BLaER1 (cell line): ENCODE results near the gene FAM13C.

Experiments used
- H3K27ac ChIP-seq: shearing (Covaris generic); formaldehyde crosslinking; 2 replicates; pipeline ENCODE4 v1.8.1; 2022
- H3K27me3 ChIP-seq: shearing (Covaris generic); formaldehyde crosslinking; 2 replicates; pipeline ENCODE4 v1.8.1; 2022
- H3K36me3 ChIP-seq: shearing (Covaris generic); formaldehyde crosslinking; 2 replicates; pipeline ENCODE4 v1.8.1; 2022
- H3K4me1 ChIP-seq: shearing (Covaris generic); formaldehyde crosslinking; 2 replicates; pipeline ENCODE4 v1.8.1; 2022
- H3K4me2 ChIP-seq: shearing (Covaris generic); formaldehyde crosslinking; 2 replicates; pipeline ENCODE4 v1.8.1; 2022
- H3K4me3 ChIP-seq: shearing (Covaris generic); formaldehyde crosslinking; 2 replicates; pipeline ENCODE4 v1.8.1; 2022
- H3K9ac ChIP-seq: shearing (Covaris generic); formaldehyde crosslinking; 2 replicates; pipeline ENCODE4 v1.8.1; 2022
- H3K9me3 ChIP-seq: shearing (Covaris generic); formaldehyde crosslinking; 2 replicates; pipeline ENCODE4 v1.8.1; 2022
- H4K20me1 ChIP-seq: shearing (Covaris generic); formaldehyde crosslinking; 2 replicates; pipeline ENCODE4 v1.8.1; 2022
- Cebpa-rat ChIP-seq: shearing (Covaris generic); IDR thresholded peaks from 2 replicates; pipeline ENCODE4 v1.8.1; 2022

The FAM13C gene

DNA sequence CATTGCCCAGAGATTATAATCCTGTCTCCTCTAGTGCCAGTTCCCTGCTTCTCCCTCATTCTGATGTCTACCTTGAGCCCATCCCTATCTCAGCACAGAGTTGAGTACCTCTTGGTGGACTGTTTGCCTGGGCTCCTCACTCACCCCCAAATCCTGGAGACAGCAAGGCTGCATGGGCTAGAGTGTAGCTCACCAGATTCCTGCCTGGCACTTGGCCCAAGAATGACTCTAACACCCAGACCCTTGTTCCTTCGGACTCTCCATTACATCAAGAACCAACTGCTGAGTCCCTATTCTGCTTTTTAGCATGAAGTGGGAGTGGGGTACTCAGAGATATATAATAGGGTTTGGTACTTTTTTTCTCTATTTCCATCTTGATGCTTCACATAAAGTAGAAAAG is 22.1 kb downstream of the FAM13C start:
- H3K27me3 ChIP-seq: no peaks in the 10 kb centered on the region
- no peak overlapping the region for H3K9ac ChIP-seq
- no peaks in the 10 kb centered on the region for H4K20me1 ChIP-seq
- no peak overlapping the region for H3K4me3 ChIP-seq
- no peaks in the 10 kb centered on the region for H3K36me3 ChIP-seq
- H3K4me2 ChIP-seq: no peak overlapping the region
- no peaks in the 10 kb centered on the region for H3K9me3 ChIP-seq
- no peak overlapping the region for H3K27ac ChIP-seq
- no peaks in the 10 kb centered on the region for H3K4me1 ChIP-seq
- no peak for TF ChIP-seq Cebpa-rat

DNA sequence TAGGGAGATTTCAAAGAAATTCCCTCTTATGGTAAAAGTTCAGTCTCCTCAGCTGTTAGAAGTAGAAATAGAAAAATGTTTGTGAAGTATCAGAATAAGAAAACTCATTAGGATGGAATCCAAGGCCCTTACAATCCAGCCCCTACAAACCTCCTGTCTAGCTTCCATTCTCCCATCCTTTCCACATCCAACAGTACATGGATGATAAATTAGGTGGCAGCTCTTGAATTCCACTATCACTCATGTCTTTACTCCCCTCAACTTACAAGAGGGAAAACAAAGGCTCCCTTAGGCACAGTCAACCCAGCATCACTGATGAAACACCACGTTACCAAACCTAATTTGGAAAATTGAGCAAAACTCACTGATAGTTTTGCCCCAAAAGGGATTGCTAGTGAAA is 23.0 kb downstream of the FAM13C start:
- Histone ChIP-seq H3K4me2 (no peak overlapping the region), H3K27ac (no peak overlapping the region), H4K20me1 (no peaks in the 10 kb centered on the region), H3K9ac (no peak overlapping the region), H3K36me3 (no peaks in the 10 kb centered on the region), H3K4me3 (no peak overlapping the region), H3K9me3 (no peaks in the 10 kb centered on the region), H3K4me1 (no peaks in the 10 kb centered on the region), H3K27me3 (no peaks in the 10 kb centered on the region)
- no peak for TF ChIP-seq Cebpa-rat

DNA sequence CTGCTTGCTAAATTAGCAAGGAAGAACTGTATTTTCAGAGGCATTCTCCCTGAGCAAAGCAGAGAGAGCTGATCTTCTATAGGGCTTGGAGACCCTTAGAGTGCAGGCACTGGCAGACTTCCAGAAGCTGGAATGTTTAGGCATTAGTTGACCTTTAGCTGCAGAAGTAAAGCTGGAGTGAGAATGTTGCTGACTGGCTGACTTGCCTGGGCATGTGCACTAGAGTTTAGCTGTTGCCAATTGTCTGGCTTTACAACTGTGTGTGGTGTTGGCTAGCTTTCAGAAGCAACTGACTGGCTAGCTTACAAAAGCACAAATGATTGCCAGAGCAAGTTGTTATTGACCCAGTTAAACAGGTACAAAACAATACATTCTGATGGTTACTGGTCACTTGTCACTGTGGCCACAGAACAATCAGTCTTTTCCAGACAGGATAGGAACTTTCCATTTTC is 25.1 kb downstream of the FAM13C start:
- Histone ChIP-seq H3K4me3 (no peak overlapping the region), H3K9ac (no peak overlapping the region), H3K27ac (no peak overlapping the region), H3K4me1 (no peaks in the 10 kb centered on the region), H3K9me3 (no peaks in the 10 kb centered on the region), H3K36me3 (no peaks in the 10 kb centered on the region), H3K4me2 (no peak overlapping the region), H4K20me1 (no peaks in the 10 kb centered on the region), H3K27me3 (no peaks in the 10 kb centered on the region)
- no peak for TF ChIP-seq Cebpa-rat

DNA sequence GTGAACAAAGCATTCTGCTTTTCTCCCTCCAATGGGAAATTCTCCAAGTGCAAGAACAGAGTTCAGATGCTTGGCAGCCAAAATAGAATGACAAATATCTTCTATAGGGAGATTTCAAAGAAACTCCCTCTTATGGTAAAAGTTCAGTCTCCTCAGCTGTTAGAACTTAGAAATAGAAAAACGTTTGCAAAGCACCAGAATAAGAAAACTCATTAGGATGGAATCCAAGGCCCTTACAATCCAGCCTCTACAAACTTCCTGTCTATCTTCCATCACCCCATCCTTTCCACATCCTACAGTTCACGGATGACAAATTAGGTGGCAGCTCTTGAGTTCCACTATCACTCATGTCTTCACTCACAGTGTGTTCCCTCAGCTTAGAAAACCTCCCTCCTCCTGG is 25.7 kb downstream of the FAM13C start:
- no peaks in the 10 kb centered on the region for H3K9me3 ChIP-seq
- no peak for TF ChIP-seq Cebpa-rat
- no peak overlapping the region for H3K27ac ChIP-seq
- H4K20me1 ChIP-seq: no peaks in the 10 kb centered on the region
- H3K4me2 ChIP-seq: no peak overlapping the region
- no peak overlapping the region for H3K9ac ChIP-seq
- no peaks in the 10 kb centered on the region for H3K36me3 ChIP-seq
- no peaks in the 10 kb centered on the region for H3K27me3 ChIP-seq
- no peaks in the 10 kb centered on the region for H3K4me1 ChIP-seq
- H3K4me3 ChIP-seq: no peak overlapping the region

GRCh38 chr10:59335497-59335896 is 26.9 kb downstream of the FAM13C start:
- Histone ChIP-seq H3K4me1 (no peaks in the 10 kb centered on the region), H3K4me2 (no peak overlapping the region), H3K9me3 (no peaks in the 10 kb centered on the region), H3K36me3 (no peaks in the 10 kb centered on the region), H3K27me3 (no peaks in the 10 kb centered on the region), H3K27ac (no peak overlapping the region), H3K9ac (no peak overlapping the region), H4K20me1 (no peaks in the 10 kb centered on the region), H3K4me3 (no peak overlapping the region)
- TF ChIP-seq Cebpa-rat: no peak

GRCh38 chr10:59333701-59334100 is 28.6 kb downstream of the FAM13C start:
- Histone ChIP-seq H3K27ac (no peak overlapping the region), H3K9me3 (no peaks in the 10 kb centered on the region), H3K4me2 (no peak overlapping the region), H4K20me1 (no peaks in the 10 kb centered on the region), H3K36me3 (no peaks in the 10 kb centered on the region), H3K4me1 (no peaks in the 10 kb centered on the region), H3K9ac (no peak overlapping the region), H3K4me3 (no peak overlapping the region), H3K27me3 (no peaks in the 10 kb centered on the region)
- TF ChIP-seq Cebpa-rat: no peak

DNA sequence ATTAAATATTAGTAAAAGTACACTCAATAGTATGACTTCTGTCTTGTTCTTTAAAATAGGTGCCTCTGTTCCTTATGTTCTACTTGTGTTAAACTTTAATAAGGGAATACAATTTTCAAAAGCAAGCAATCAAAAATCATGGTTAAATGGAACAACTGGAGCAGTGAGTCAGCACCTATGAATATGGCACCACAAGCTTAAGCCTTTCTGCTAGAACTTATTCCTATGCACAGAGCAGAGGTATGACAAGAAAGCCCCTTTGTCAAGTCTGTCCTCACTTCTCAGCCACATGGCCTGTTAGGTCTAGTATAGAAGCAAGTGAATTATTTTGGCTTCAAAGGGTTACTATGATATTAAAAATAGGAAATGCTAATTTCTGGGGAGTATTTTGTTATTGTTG is 29.8 kb downstream of the FAM13C start:
- Histone ChIP-seq H3K9ac (no peak overlapping the region), H3K4me2 (no peak overlapping the region), H3K27me3 (no peaks in the 10 kb centered on the region), H4K20me1 (no peaks in the 10 kb centered on the region), H3K36me3 (no peaks in the 10 kb centered on the region), H3K27ac (no peak overlapping the region), H3K4me3 (no peak overlapping the region), H3K9me3 (no peaks in the 10 kb centered on the region), H3K4me1 (no peaks in the 10 kb centered on the region)
- TF ChIP-seq Cebpa-rat: no peak

DNA sequence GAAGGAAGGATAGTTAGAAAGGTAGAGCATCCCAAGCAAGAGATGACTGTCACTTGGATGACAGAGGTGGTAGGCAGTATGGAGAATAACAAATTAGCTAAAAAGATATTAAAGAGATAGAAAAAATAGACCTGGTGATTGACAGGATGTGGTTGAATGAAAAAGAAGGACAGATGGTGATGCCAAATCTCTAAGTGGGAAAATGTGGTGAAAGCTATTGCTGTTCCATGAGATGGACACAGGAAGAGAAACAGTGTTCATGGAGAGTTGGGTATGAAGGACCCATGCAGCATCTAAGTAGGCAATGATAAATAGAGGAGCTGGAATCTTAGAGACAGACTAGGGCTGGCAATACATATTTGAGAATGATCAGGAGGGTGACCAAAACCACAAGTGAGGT is 30.7 kb downstream of the FAM13C start:
- no peak for TF ChIP-seq Cebpa-rat
- H3K4me3 ChIP-seq: no peak overlapping the region
- no peaks in the 10 kb centered on the region for H3K27me3 ChIP-seq
- no peaks in the 10 kb centered on the region for H4K20me1 ChIP-seq
- no peaks in the 10 kb centered on the region for H3K4me1 ChIP-seq
- no peaks in the 10 kb centered on the region for H3K9me3 ChIP-seq
- no peaks in the 10 kb centered on the region for H3K36me3 ChIP-seq
- H3K9ac ChIP-seq: no peak overlapping the region
- no peak overlapping the region for H3K27ac ChIP-seq
- H3K4me2 ChIP-seq: no peak overlapping the region

GRCh38 chr10:59325116-59325515 is 37.2 kb downstream of the FAM13C start:
- H4K20me1 ChIP-seq: no peaks in the 10 kb centered on the region
- H3K9ac ChIP-seq: no peak overlapping the region
- no peaks in the 10 kb centered on the region for H3K4me1 ChIP-seq
- H3K4me3 ChIP-seq: no peak overlapping the region
- TF ChIP-seq Cebpa-rat: no peak
- H3K9me3 ChIP-seq: no peaks in the 10 kb centered on the region
- no peak overlapping the region for H3K27ac ChIP-seq
- no peak overlapping the region for H3K4me2 ChIP-seq
- H3K27me3 ChIP-seq: no peaks in the 10 kb centered on the region
- H3K36me3 ChIP-seq: no peaks in the 10 kb centered on the region

DNA sequence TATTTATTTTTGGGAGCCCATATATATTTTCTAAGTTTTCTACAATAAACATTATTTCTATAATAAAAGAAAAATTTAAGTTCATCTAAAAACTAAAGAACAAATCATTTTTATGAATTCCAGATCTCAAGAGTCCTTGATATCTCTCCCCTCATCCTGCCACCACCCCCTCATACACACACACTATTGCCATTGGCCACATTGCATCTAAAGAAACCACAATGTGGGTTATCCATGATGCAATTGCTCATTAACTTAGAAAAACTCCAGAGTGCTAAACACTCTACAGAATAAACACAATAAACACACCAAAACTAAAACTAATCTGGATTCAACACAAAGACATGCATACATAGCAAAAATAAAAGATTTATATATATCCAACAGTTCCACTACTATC is 37.8 kb downstream of the FAM13C start:
- no peaks in the 10 kb centered on the region for H3K36me3 ChIP-seq
- H4K20me1 ChIP-seq: no peaks in the 10 kb centered on the region
- no peak overlapping the region for H3K4me3 ChIP-seq
- no peaks in the 10 kb centered on the region for H3K9me3 ChIP-seq
- no peaks in the 10 kb centered on the region for H3K27me3 ChIP-seq
- no peak overlapping the region for H3K9ac ChIP-seq
- H3K27ac ChIP-seq: no peak overlapping the region
- H3K4me2 ChIP-seq: no peak overlapping the region
- TF ChIP-seq Cebpa-rat: no peak
- H3K4me1 ChIP-seq: no peaks in the 10 kb centered on the region

- Histone ChIP-seq H3K4me3 (no peak overlapping the region), H3K36me3 (no peaks in the 10 kb centered on the region), H3K4me1 (peaks cover 3% of the 10 kb centered on the region; the same call in 1 of the 2 replicates), H3K4me2 (no peak overlapping the region), H4K20me1 (no peaks in the 10 kb centered on the region), H3K27me3 (no peaks in the 10 kb centered on the region), H3K27ac (no peak overlapping the region), H3K9ac (no peak overlapping the region), H3K9me3 (no peaks in the 10 kb centered on the region)
- TF ChIP-seq Cebpa-rat: no peak
Observed at GRCh38 chr10:59323831-59324401, 38.4 kb downstream of the FAM13C start.
